Measurements from ENCODE around the gene TSPAN5.

GRCh38 chr4:98524230-98524629 lies 134.2 kb downstream of the TSPAN5 start:
- TF ChIP-seq POLR2AphosphoS5 (IDR thresholded peaks at IDR 0.05) (no peak), CTCF (IDR thresholded peaks at IDR 0.05) (no peak), POLR2A (IDR thresholded peaks at IDR 0.05) (no peak), EP300 (IDR thresholded peaks at IDR 0.05) (no peak)

Measured in suprapubic skin (tissue), 4 donors.